Sigmoid colon (tissue), 4 donors: ENCODE results near the gene GPATCH2.

Experiments
- CTCF ChIP-seq, 4 experiments: fragments of 450-650 bp in 3 of 4; fragments of 200-600 bp in 1 of 4; IDR thresholded peaks; one replicate each; pipeline ENCODE4 v1.5.1; 2016 to 2019; ENCODE audit warnings: antibody characterized with exemption in 4 of 4, mild to moderate bottlenecking in 3 of 4, moderate library complexity in 2 of 4
- POLR2AphosphoS5 ChIP-seq, 4 donors: sonication (generic); formaldehyde crosslinking; IDR thresholded peaks; one replicate each; pipeline ENCODE4 v1.6.1; 2017; ENCODE audit warnings: antibody characterized with exemption in 4 of 4

GRCh38 chr1:217443845-217444244 is 187.0 kb downstream of the GPATCH2 start:
- TF ChIP-seq POLR2AphosphoS5 (IDR thresholded peaks at IDR 0.05) = no peak
- TF ChIP-seq CTCF (IDR thresholded peaks at IDR 0.05) = no peak
